Kidney epithelial cell (primary cell): ENCODE data around the gene FANCE. TPM values are rescaled to one million over a fixed set of nuclear protein-coding genes. Genes with fewer than 3 reads are reported as not detected.

Experiments
- DNase-seq: peaks from one replicate; pipeline ENCODE4 v3.0.0-alpha.2; 2010; ENCODE audit warnings: low read depth
- H3K27me3 ChIP-seq: 2 replicates; pipeline ENCODE4 v1.6.0; 2011; ENCODE audit warnings: low read length; ENCODE audit not compliant: control insufficient read depth, insufficient read depth
- H3K36me3 ChIP-seq: 2 replicates; pipeline ENCODE4 v1.5.1; 2011; ENCODE audit warnings: low read length; ENCODE audit not compliant: control insufficient read depth, insufficient read depth
- H3K4me3 ChIP-seq: 2 replicates; pipeline ENCODE4 v1.5.1; 2011; ENCODE audit warnings: low read depth, mild to moderate bottlenecking, control low read depth, low read length
- total RNA-seq: library from RNA; depleted of rRNA; stranded (reverse); fragments of >200 nt; gene quantifications from 2 replicates; pipeline ENCODE4 v1.2.3, GENCODE V29; 2015
- TF ChIP-seq, protein P1 (sequence below): IDR thresholded peaks from 2 replicates; pipeline ENCODE4 v1.5.1; 2011; ENCODE audit warnings: mild to moderate bottlenecking, moderate library complexity, low read length, control low read depth, inconsistent platforms; ENCODE audit not compliant: insufficient read depth, poor library complexity, severe bottlenecking

FANCE gene
- total RNA-seq, 1 donor from 2014 or later = 5.8 TPM

DNA sequence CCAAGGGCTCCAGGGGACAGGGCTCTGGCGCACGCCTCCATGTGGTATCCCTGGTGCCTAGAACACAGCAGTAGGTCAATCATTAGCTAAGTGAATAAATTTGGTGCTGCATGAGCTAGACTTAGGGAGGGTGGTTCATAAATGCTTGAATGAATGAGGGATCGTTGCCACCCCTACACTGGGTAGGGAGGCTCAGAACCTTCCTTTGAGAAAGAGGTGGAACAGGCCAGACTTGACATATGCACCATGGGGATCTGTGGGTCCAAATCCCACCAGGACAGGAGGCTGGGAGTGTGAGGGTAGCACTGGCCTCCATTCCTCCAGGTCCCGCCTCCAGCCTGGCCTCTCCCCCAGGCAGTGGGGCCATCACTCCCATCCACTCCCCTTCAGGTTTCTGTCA lies 30.9 kb downstream of the FANCE start:
- Histone ChIP-seq H3K4me3 (no peak overlapping the region), H3K36me3 (no peaks in the 10 kb centered on the region), H3K27me3 (no peaks in the 10 kb centered on the region)
- DNase-seq = no peak
- TF ChIP-seq, protein P1, sequence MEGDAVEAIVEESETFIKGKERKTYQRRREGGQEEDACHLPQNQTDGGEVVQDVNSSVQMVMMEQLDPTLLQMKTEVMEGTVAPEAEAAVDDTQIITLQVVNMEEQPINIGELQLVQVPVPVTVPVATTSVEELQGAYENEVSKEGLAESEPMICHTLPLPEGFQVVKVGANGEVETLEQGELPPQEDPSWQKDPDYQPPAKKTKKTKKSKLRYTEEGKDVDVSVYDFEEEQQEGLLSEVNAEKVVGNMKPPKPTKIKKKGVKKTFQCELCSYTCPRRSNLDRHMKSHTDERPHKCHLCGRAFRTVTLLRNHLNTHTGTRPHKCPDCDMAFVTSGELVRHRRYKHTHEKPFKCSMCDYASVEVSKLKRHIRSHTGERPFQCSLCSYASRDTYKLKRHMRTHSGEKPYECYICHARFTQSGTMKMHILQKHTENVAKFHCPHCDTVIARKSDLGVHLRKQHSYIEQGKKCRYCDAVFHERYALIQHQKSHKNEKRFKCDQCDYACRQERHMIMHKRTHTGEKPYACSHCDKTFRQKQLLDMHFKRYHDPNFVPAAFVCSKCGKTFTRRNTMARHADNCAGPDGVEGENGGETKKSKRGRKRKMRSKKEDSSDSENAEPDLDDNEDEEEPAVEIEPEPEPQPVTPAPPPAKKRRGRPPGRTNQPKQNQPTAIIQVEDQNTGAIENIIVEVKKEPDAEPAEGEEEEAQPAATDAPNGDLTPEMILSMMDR = no peak

DNA sequence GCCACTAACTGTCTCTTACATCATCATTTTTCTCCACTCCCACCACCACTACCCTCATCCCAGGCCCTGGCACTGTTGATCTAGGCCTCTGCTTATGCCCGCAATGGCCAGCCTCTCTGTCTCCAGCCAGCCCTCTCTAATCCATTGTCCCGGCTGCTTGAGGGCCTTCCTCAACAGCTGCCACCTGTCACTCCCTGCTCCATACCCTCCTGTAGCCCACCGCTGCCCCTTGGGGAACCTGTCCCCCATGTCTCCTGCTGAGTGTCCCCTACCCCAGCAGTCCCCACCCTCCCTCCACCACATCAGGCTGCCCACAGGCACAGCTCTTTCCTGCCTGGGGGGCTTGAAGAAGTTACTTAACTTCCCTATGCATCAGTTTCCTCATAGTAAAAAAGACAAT lies 31.4 kb downstream of the FANCE start:
- TF ChIP-seq, protein P1 = no peak
- DNase-seq = no peak
- Histone ChIP-seq H3K36me3 (no peaks in the 10 kb centered on the region), H3K4me3 (no peak overlapping the region), H3K27me3 (no peaks in the 10 kb centered on the region)

DNA sequence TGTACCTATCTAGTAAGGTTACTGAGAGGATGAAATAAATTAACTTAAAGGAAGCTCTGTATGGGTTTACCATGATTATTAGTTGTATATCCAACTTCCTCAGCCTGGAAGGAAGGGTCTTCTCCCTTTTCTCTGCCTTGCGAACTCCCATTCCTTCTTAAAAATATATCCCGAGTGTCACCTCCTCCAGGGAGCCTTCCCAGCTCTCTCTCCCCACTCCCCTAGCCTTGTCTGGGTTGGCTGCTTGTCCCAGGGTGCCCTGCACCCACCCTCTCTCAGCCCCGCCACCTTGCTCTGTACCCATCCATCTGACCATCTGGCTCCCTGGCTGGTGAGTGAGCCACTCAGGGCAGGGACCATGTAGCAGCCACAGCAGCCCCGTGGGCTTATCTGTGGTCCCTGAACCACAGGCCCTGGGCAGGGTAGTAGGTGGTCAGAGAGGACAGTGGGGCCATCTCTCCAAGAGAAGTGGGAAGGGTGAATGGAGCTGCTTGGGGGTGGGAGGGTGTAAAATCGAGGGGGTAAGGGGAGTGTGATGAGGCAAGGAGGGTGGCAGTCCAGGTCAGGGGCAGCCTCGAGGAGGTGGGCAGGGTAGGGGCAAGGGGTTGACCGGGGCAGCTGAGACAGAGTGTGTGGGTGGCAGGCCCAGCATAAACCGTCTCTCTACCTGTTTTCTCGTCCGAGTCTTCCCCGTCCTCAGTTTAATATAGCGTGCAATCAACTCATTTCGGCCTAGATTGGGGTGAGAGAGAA lies 31.9 kb downstream of the FANCE start:
- Histone ChIP-seq H3K36me3 (no peaks in the 10 kb centered on the region), H3K4me3 (no peak overlapping the region), H3K27me3 (no peaks in the 10 kb centered on the region)
- DNase-seq = no peak
- TF ChIP-seq, protein P1 = no peak

DNA sequence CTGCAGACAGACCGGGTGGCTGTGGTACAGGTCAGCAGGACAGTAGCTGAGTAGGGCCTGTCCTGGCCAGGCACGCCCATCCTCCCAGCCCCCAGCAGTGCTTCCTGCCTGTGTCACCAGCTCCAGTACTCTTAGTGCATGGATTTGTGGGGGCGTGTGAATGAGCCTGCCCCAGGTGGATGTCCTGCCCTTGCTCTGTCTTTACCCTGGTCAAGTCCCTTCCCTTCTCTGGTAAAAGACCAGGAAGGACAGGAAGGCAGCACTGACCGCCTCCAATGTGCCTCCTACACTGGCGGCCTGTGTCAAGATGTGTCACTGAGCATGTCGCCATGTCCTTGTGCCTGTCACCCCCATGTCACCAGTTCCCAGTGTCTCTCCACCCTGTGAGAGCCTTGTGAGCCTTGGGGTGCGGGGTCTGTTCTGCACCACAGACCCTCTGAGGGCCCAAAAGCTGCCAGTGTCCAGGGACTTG lies 32.8 kb downstream of the FANCE start:
- no peak for DNase-seq
- no peak overlapping the region for H3K4me3 ChIP-seq
- H3K27me3 ChIP-seq = no peaks in the 10 kb centered on the region
- TF ChIP-seq, protein P1 = no peak
- H3K36me3 ChIP-seq = no peaks in the 10 kb centered on the region

DNA sequence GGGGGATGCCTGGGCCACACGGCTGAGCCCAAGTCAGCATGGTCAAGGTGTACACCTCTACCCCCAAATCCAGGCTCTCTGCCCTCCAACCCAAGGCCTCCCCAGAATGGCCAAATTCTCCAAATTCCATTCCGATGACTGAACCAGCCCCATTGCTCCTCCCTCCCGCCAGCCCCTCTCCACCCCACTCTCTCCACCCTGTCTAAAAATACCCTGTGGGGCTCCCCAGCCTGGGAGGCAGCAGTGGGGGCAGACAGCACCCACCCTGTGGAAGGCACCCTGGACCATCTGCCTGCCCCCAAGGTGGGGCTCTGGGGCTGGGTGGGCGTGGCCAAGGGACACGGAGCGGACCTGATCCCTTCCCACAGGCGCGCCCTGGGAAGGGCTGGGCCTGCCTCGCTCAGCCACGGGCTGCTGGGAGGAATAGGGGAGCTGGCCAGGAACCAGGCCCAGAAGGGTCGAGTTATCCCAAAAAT lies 33.3 kb downstream of the FANCE start:
- no peak overlapping the region for H3K4me3 ChIP-seq
- TF ChIP-seq, protein P1 = no peak
- DNase-seq = no peak
- H3K36me3 ChIP-seq = no peaks in the 10 kb centered on the region
- H3K27me3 ChIP-seq = no peaks in the 10 kb centered on the region
